ENCODE measurements around the gene PBX2. TPM values are rescaled to one million over a fixed set of nuclear protein-coding genes. Genes with fewer than 3 reads are reported as not detected.
"Not testable (repeated sequence)": the region's sequence is repeated elsewhere in the genome, so short reads cannot be mapped to it uniquely, and the experiment has no call there.

PBX2 gene
- total RNA-seq, 4 donors from 2014 or later = 51.0 to 84.7 (median 63.8) TPM

DNA sequence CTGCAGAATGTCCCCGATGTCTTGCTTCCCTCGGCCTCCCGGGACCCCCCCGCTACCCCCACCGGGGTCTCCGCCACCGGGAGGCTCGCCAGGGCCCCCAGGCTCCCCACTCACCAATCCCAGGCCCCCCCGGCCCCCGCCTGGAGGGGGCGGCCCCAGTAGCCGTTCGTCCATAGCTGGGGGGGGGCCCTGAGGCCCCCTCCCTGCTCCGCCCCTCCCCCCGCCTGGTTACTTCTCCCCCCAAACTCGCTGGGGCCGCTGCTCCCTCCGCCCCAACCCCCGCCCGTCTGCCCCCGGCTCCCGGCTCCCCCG lies 304 bp downstream of the PBX2 start:
- H3K36me3 ChIP-seq = peaks cover 21% of the 10 kb centered on the region
- peak overlapping the region; percentile 89 for H3K27ac ChIP-seq
- H3K27me3 ChIP-seq = no peaks in the 10 kb centered on the region
- no peak for DNase-seq (ENCODE audit: low spot score in 2 of 2)
- H3K9me3 ChIP-seq = no peaks in the 10 kb centered on the region
- TF ChIP-seq, protein P1, sequence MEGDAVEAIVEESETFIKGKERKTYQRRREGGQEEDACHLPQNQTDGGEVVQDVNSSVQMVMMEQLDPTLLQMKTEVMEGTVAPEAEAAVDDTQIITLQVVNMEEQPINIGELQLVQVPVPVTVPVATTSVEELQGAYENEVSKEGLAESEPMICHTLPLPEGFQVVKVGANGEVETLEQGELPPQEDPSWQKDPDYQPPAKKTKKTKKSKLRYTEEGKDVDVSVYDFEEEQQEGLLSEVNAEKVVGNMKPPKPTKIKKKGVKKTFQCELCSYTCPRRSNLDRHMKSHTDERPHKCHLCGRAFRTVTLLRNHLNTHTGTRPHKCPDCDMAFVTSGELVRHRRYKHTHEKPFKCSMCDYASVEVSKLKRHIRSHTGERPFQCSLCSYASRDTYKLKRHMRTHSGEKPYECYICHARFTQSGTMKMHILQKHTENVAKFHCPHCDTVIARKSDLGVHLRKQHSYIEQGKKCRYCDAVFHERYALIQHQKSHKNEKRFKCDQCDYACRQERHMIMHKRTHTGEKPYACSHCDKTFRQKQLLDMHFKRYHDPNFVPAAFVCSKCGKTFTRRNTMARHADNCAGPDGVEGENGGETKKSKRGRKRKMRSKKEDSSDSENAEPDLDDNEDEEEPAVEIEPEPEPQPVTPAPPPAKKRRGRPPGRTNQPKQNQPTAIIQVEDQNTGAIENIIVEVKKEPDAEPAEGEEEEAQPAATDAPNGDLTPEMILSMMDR (IDR thresholded peaks at IDR 0.05) = no peak
- TF ChIP-seq POLR2AphosphoS5 (IDR thresholded peaks at IDR 0.05) (no peak), EP300 (IDR thresholded peaks at IDR 0.05) (no peak), POLR2A (IDR thresholded peaks at IDR 0.05) (no peak)
- no CpG with 5 or more reads among the region's 23 CpGs for WGBS
- H3K4me3 ChIP-seq = peak overlapping the region; percentile 61
- H3K4me1 ChIP-seq = peaks cover 74% of the 10 kb centered on the region

DNA sequence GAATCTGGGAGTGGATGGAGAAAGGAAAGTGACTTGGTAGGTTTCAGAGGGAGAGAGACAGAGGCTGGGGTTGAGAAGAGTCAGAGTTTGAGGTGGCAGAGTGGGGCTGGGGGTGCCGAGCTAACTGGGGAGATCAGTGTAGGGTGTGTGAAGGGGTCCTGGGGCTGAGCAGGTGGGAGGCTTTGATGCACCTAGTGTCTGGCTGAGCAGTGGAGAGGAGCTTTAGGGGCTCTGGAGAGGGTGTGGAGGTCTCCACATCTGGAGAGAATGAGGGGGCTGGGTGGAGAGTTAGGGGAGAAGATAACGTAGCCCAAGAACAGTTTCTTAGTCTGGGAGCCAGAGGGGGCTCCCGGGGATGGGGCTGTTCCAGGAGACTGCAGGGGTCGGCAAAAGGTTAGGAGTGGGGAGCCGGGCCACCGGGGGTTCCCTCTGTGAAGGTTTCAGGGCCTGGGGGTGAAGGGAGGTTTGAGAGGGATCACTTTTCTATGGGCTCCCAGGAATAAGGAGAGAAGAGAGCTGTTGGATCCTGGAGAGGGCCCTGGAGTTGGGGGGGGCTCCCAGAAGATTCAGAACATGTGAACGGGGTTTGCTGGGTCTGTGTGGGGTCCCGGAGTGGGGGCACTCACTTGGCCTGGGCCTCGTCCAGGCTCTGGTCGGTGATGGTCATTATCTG lies 797 bp downstream of the PBX2 start:
- Histone ChIP-seq H3K27ac (peak overlapping the region; percentile 89), H3K4me1 (peaks cover 75% of the 10 kb centered on the region), H3K36me3 (peaks cover 21% of the 10 kb centered on the region), H3K27me3 (no peaks in the 10 kb centered on the region), H3K9me3 (no peaks in the 10 kb centered on the region), H3K4me3 (peak overlapping the region; percentile 61)
- 2% methylated on average over 6 of the region's 10 CpGs for WGBS
- peak in 1 of 2 donors; percentile 61 for DNase-seq (ENCODE audit: low spot score in 2 of 2)
- TF ChIP-seq POLR2A (IDR thresholded peaks at IDR 0.05) = no peak
- no peak for TF ChIP-seq EP300 (IDR thresholded peaks at IDR 0.05)
- no peak for TF ChIP-seq POLR2AphosphoS5 (IDR thresholded peaks at IDR 0.05)
- TF ChIP-seq, protein P1 (IDR thresholded peaks at IDR 0.05) = no peak

DNA sequence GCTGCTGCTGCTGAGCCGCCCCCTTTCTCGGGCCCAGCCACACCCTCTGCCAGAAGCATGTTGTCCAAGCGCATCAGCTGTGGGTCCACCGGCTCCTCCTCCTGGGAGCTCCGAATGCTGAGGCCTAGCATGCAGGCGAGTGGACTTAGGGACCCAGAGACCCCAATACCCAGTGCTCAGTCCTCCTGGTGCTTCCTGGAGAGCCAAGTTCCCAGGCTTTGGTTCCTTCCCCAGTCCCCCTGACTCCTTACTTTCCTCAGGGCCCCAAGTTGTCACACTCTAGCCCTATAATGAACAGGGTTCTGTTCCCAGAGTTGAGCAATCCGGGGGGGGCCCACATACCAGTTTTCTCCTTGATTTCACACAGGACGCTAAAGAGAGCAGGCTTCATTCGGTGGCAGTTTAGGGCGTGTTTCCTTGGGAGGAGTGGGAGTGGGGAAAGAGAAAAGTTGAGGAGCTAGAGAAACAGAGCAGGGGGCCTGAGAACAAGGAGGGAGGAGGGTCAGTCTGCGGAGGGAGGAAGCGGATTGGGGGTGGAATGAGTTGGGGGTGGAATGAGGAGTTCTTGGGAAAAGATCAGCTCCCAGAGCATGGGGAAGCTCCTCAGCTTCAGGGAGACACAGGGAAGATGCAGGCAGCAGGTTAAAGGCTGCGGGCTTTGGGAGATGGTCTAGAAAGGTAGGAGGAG lies 1.5 kb downstream of the PBX2 start:
- Histone ChIP-seq H3K27me3 (no peaks in the 10 kb centered on the region), H3K4me3 (peak overlapping the region; percentile 61), H3K27ac (peak overlapping the region; percentile 89), H3K4me1 (peaks cover 74% of the 10 kb centered on the region), H3K36me3 (peaks cover 23% of the 10 kb centered on the region), H3K9me3 (no peaks in the 10 kb centered on the region)
- peak in 1 of 2 donors; percentile 79 for DNase-seq (ENCODE audit: low spot score in 2 of 2)
- 10% methylated on average over 7 of the region's 13 CpGs for WGBS
- TF ChIP-seq POLR2A (IDR thresholded peaks at IDR 0.05) (no peak), EP300 (IDR thresholded peaks at IDR 0.05) (no peak), POLR2AphosphoS5 (IDR thresholded peaks at IDR 0.05) (no peak)
- TF ChIP-seq, protein P1 (IDR thresholded peaks at IDR 0.05) = no peak

DNA sequence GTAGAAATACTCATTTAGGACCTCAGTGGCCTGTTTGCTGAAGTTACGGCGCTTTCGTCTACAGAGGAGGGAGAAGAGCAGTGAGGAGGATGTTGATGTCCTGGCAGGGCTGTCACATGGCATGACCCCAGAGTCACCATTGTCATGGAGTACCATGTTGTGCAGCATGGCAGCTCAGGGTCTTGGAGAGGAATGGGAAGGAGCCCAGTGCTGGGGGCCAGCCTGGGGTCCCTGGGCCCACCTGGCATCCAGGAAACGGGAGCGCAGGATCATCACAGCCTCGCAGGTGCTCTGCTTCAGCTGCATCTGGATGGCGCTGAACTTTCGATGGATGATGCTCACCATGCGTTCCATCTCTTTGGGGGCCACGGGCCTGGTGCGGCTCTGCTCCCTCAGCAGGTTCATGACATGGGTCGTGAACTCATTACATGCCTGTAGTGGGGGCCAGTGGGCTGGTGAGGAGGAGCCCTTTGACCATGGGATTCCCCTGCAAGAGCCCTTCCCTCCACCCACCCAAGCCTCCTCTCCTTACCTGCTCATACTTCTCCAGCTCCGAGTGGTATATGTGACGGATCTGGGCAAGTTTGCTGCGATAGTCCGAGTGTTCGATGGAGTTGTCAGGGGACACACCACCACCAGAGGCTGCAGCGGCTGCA lies 2.1 kb downstream of the PBX2 start:
- peaks cover 68% of the 10 kb centered on the region for H3K4me1 ChIP-seq
- not testable (repeated sequence) for DNase-seq (ENCODE audit: low spot score in 2 of 2); H3K9me3 ChIP-seq; H3K27me3 ChIP-seq
- H3K27ac ChIP-seq = peak overlapping the region; percentile 89
- 94% methylated on average over 3 of the region's 18 CpGs for WGBS
- H3K4me3 ChIP-seq = peak overlapping the region; percentile 61
- peaks cover 29% of the 10 kb centered on the region for H3K36me3 ChIP-seq

DNA sequence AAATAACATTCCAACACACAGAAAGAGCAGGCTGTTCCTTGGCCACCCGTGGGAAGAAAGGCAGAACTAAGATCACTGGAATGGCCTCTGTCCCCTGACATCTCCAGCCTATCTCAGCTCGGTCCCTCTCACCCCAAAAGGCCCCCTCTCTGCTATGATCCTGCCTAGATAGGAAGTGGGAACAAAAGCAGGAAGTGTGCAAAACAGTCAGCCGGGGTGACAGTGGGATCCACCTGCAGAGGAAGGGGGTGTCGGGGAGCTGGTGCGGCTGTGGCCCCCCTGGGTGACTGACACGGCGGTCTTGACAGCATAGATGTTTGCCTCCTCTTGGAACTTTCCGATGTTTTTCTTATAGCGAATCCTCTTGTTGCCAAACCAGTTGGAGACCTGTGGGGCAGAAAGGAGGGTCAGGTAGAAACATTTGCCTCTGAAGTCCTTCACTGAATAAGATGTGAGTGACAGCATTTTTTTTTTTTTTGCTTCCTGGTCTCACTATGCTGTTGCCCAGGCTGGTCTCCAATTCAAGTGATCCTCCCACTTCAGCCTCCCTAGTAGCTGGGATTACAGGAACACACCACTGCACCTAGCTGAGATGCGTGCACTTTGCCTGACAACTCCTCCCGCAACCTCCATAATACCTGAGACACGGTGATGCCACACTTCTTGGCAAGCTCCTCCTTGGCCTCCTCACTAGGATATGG lies 2.8 kb downstream of the PBX2 start:
- peaks cover 65% of the 10 kb centered on the region for H3K4me1 ChIP-seq
- WGBS = 68% methylated on average over 10 of the region's 12 CpGs
- H3K9me3 ChIP-seq = no peaks in the 10 kb centered on the region
- H3K4me3 ChIP-seq = no peak overlapping the region
- TF ChIP-seq EP300 (IDR thresholded peaks at IDR 0.05) (no peak), POLR2AphosphoS5 (IDR thresholded peaks at IDR 0.05) (no peak), POLR2A (IDR thresholded peaks at IDR 0.05) (no peak)
- TF ChIP-seq, protein P1 (IDR thresholded peaks at IDR 0.05) = no peak
- no peaks in the 10 kb centered on the region for H3K27me3 ChIP-seq
- H3K27ac ChIP-seq = peak overlapping the region; percentile 65
- DNase-seq (ENCODE audit: low spot score in 2 of 2) = no peak
- H3K36me3 ChIP-seq = peaks cover 29% of the 10 kb centered on the region

DNA sequence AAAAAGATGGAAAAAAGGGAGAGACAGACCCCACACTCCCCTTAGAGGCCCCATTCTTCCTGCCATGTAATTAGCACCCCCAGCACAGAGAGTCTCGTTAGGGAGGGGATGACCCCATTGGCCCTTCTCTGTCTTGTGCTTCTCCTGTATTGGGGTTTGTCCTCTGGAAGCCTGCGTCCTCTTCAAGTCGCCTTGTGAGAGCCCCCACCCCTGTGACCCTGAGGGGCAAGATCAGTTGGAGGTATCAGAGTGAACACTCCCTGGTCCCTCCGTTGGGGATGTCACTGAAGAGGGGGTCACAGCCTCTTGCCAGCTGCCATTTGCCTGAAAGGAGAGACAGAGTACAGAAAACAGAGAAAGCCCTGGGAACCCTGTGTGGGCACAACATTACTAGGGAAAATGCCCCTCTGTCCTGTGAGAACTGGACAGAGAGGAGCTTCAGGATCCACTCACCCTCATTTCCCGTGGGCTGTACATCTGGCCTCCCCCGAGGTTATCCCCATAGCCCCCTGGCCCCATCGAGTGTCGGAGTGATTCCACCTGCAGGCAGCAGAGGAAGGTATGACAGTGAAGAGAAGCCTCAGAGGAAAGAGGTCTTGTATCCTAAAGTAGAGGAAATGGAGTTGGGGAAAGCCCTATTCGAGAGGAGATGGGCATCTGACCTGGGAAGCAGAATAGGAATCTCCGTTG lies 3.7 kb downstream of the PBX2 start:
- DNase-seq (ENCODE audit: low spot score in 2 of 2) = peak in 1 of 2 donors; percentile 54
- H3K4me3 ChIP-seq, H3K27me3 ChIP-seq, H3K9me3 ChIP-seq: not testable (repeated sequence)
- 66% methylated on average over 10 of the region's 10 CpGs for WGBS
- H3K36me3 ChIP-seq = peaks cover 33% of the 10 kb centered on the region
- peak overlapping the region; percentile 65 for H3K27ac ChIP-seq
- peaks cover 65% of the 10 kb centered on the region for H3K4me1 ChIP-seq

DNA sequence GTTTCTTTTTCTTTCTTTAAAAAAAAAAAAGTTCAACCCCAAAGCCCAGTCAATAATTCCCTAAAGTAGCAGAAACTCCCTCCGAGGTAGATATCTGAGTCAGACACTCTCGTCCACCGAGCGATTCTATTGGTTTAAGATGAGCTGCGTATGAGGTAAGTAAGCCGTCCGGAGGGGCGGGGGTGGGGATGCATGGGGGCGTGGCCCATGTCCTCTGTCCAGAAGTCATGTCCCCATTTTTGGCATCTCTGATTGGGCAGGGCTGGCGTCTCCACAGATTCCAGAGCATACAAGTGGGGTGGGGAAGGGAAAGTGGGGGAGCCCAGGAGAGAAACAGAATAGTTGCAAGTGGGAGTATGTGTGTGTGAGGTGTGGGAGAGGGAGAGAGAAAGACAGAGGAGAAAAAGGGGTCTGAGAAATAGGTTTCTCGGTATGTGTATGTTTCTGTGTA lies 4.3 kb downstream of the PBX2 start:
- Histone ChIP-seq H3K36me3 (peaks cover 39% of the 10 kb centered on the region), H3K4me1 (peaks cover 60% of the 10 kb centered on the region), H3K27ac (peak overlapping the region; percentile 65)
- H3K4me3 ChIP-seq, H3K9me3 ChIP-seq, H3K27me3 ChIP-seq: not testable (repeated sequence)
- peak; percentile 92 to 96 for DNase-seq (ENCODE audit: low spot score in 2 of 2)
- 13% methylated on average over 11 of the region's 11 CpGs for WGBS
